ENCODE measurements around the gene RASSF6. TPM values are rescaled to one million over a fixed set of nuclear protein-coding genes. Genes with fewer than 3 reads are reported as not detected.
"Not testable (repeated sequence)": the region's sequence is repeated elsewhere in the genome, so short reads cannot be mapped to it uniquely, and the experiment has no call there.

RASSF6 gene
- total RNA-seq, 1 experiment from 2014 or later = 1.1 TPM

DNA sequence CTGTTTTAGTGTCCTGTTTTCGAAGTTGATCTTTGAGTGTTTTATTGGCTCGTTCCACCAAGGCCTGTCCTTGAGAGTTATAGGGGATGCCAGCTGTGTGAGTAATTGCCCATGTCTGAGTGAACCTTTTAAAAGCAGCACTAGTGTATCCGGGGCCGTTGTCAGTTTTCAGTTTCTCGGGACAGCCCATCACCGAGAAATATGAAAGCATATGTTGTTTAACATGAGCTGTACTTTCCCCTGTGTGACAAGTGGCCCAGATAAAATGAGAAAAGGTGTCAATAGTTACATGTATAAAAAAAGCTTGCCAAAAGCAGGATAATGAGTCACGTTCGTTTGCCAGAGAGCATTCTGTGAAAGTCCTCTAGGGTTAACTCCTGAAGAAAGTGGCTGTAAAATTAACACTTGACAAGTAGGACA lies 48.6 kb upstream of the RASSF6 start:
- TF ChIP-seq EZH2 (IDR thresholded peaks at IDR 0.05; ENCODE audit: low read length, unreplicated experiment) (no peak), EZH2phosphoT487 (IDR thresholded peaks at IDR 0.05; ENCODE audit: borderline replicate concordance, low read length) (no peak)
- TF ChIP-seq, protein P1, sequence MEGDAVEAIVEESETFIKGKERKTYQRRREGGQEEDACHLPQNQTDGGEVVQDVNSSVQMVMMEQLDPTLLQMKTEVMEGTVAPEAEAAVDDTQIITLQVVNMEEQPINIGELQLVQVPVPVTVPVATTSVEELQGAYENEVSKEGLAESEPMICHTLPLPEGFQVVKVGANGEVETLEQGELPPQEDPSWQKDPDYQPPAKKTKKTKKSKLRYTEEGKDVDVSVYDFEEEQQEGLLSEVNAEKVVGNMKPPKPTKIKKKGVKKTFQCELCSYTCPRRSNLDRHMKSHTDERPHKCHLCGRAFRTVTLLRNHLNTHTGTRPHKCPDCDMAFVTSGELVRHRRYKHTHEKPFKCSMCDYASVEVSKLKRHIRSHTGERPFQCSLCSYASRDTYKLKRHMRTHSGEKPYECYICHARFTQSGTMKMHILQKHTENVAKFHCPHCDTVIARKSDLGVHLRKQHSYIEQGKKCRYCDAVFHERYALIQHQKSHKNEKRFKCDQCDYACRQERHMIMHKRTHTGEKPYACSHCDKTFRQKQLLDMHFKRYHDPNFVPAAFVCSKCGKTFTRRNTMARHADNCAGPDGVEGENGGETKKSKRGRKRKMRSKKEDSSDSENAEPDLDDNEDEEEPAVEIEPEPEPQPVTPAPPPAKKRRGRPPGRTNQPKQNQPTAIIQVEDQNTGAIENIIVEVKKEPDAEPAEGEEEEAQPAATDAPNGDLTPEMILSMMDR (conservative IDR thresholded peaks at IDR 0.05; ENCODE audit: low read depth, low read length) = no peak
- H3K27me3 ChIP-seq (ENCODE audit: low read length) = no peaks in the 10 kb centered on the region
- no peaks in the 10 kb centered on the region for H3K79me2 ChIP-seq (ENCODE audit: low read length)
- ATAC-seq (peak; percentile 43; the same call in 1 of the 2 replicates), DNase-seq (no peak)
- intact Hi-C loops (cut with micrococcal nuclease) = no loop called here
- no peak overlapping the region for H3K4me3 ChIP-seq (ENCODE audit: low read length)
- H3K27ac ChIP-seq (ENCODE audit: low read length) = peak overlapping the region; percentile 4; the same call in 1 of the 2 replicates
- no TSS peak for BruUV-seq (replicated peaks)
- H3K4me2 ChIP-seq (ENCODE audit: low read length) = no peak overlapping the region
- H3K9me3 ChIP-seq (ENCODE audit: low read length) = no peaks in the 10 kb centered on the region
- H3K9me2 ChIP-seq (replicated peaks; ENCODE audit: low read length) = no peaks in the 10 kb centered on the region
- POLR2A ChIA-PET (ENCODE audit: unreplicated experiment) = interaction anchor here (0.5 to 0.6 kb wide), 2 partner anchors 14 to 94 kb away, joined by 3 to 4 read pairs; no protein-coding TSS in a partner anchor
- no peaks in the 10 kb centered on the region for H3F3A ChIP-seq (ENCODE audit: low read length, unreplicated experiment)
- no peaks in the 10 kb centered on the region for H4K20me1 ChIP-seq (ENCODE audit: low read length)
- no peaks in the 10 kb centered on the region for H3K36me3 ChIP-seq (ENCODE audit: low read depth, low read length)
- H3K9ac ChIP-seq (ENCODE audit: low read length) = peak overlapping the region; percentile 1; the same call in 1 of the 2 replicates
- CTCF ChIA-PET = no interaction called here
- no peak overlapping the region for H2AFZ ChIP-seq (ENCODE audit: low read length)
- H3K4me1 ChIP-seq (ENCODE audit: insufficient read depth, low read length) = peaks cover 21% of the 10 kb centered on the region

DNA sequence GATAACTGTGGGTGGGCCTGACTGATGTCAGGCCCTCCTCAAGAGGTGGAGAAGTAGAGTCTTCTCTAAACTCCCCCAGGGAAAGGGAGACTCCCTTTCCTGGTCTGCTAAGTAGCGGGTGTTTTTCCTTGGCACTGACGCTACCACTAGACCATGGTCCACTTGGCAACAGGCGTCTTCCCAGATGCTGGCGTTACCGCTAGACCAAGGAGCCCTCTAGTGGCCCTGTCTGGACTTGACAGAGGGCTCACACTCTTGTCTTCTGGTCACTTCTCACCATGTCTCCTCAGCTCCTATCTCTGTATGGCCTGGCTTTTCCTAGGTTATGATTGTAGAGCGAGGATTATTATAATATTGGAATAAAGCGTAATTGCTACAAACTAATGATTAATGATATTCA lies 45.7 kb upstream of the RASSF6 start:
- H3K27me3 ChIP-seq (ENCODE audit: low read length); intact Hi-C loops (cut with micrococcal nuclease); H3K36me3 ChIP-seq (ENCODE audit: low read depth, low read length); H3F3A ChIP-seq (ENCODE audit: low read length, unreplicated experiment); ATAC-seq; H3K27ac ChIP-seq (ENCODE audit: low read length); H3K4me2 ChIP-seq (ENCODE audit: low read length); H3K79me2 ChIP-seq (ENCODE audit: low read length); POLR2A ChIA-PET (ENCODE audit: unreplicated experiment); CTCF ChIA-PET; H3K9me3 ChIP-seq (ENCODE audit: low read length); H3K9ac ChIP-seq (ENCODE audit: low read length); H3K9me2 ChIP-seq (replicated peaks; ENCODE audit: low read length); H2AFZ ChIP-seq (ENCODE audit: low read length); H3K4me3 ChIP-seq (ENCODE audit: low read length); BruUV-seq (replicated peaks); DNase-seq; H4K20me1 ChIP-seq (ENCODE audit: low read length): not testable (repeated sequence)
- H3K4me1 ChIP-seq (ENCODE audit: insufficient read depth, low read length) = peaks cover 37% of the 10 kb centered on the region

DNA sequence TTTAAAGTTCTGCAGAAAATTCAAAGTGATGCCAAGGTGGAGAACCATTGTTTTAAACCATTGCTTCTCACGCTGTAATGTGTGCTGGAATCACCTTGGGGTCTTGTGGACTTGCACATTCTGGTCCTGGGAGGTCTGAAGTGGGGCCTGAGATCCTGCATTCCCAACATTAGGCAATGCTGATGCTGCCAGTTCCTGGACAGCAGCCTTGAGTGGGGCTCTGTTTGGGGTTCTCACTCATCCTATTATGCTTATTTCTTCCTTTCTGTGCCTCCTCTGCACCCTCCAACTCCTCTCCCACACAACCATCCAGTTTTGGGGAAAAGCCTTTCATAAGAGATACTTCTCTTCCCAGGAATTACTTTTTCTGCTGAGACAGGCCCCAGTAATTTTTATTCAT lies 44.2 kb upstream of the RASSF6 start:
- no peaks in the 10 kb centered on the region for H3K27me3 ChIP-seq (ENCODE audit: low read length)
- BruUV-seq (replicated peaks) = no TSS peak
- peak overlapping the region; percentile 75 for H3K27ac ChIP-seq (ENCODE audit: low read length)
- H3K36me3 ChIP-seq (ENCODE audit: low read depth, low read length) = no peaks in the 10 kb centered on the region
- H2AFZ ChIP-seq (ENCODE audit: low read length) = no peak overlapping the region
- DNase-seq = no peak
- no peaks in the 10 kb centered on the region for H3K9me3 ChIP-seq (ENCODE audit: low read length)
- TF ChIP-seq, protein P1 (conservative IDR thresholded peaks at IDR 0.05; ENCODE audit: low read depth, low read length) = no peak
- TF ChIP-seq EZH2phosphoT487 (IDR thresholded peaks at IDR 0.05; ENCODE audit: borderline replicate concordance, low read length) = no peak
- POLR2A ChIA-PET (ENCODE audit: unreplicated experiment) = no interaction called here
- peaks cover 6% of the 10 kb centered on the region for H3F3A ChIP-seq (ENCODE audit: low read length, unreplicated experiment)
- no peak overlapping the region for H3K4me2 ChIP-seq (ENCODE audit: low read length)
- peak overlapping the region; percentile 49; the same call in 1 of the 2 replicates for H3K9ac ChIP-seq (ENCODE audit: low read length)
- H3K9me2 ChIP-seq (replicated peaks; ENCODE audit: low read length) = no peaks in the 10 kb centered on the region
- H4K20me1 ChIP-seq (ENCODE audit: low read length) = no peaks in the 10 kb centered on the region
- no peak for ATAC-seq
- CTCF ChIA-PET = no interaction called here
- no peaks in the 10 kb centered on the region for H3K79me2 ChIP-seq (ENCODE audit: low read length)
- H3K4me3 ChIP-seq (ENCODE audit: low read length) = no peak overlapping the region
- peaks cover 40% of the 10 kb centered on the region for H3K4me1 ChIP-seq (ENCODE audit: insufficient read depth, low read length)
- intact Hi-C loops (cut with micrococcal nuclease) = loop anchor here (5.0 kb wide), 2 partner anchors 43 to 373 kb away; partner anchors contain the start of gene CXCL3

All from PC-3 (cell line).